UCSD-AML1 (cell line): ENCODE measurements around the gene ENTPD3.

Experiments used
- DNase-seq: peaks from one replicate; lab custom pipeline; 2025; ENCODE audit not compliant: unreplicated experiment; lab: John Stamatoyannopoulos, UW

ENTPD3 gene

GRCh38 chr3:40398346-40398745, 11.4 kb downstream of the ENTPD3 start:
- no peak for DNase-seq

- DNase-seq: no peak
These were observed 17.7 kb downstream of the ENTPD3 start for GRCh38 chr3:40404591-40405198.

- no peak for DNase-seq
These were observed 20.0 kb downstream of the ENTPD3 start for GRCh38 chr3:40407007-40407406.

- DNase-seq: no peak
These were observed 20.6 kb downstream of the ENTPD3 start for GRCh38 chr3:40407611-40408010.

GRCh38 chr3:40414270-40414669, 27.3 kb downstream of the ENTPD3 start:
- no peak for DNase-seq

GRCh38 chr3:40417845-40418543, 31.0 kb downstream of the ENTPD3 start:
- DNase-seq: no peak

GRCh38 chr3:40422861-40423260, 35.9 kb downstream of the ENTPD3 start:
- no peak for DNase-seq

GRCh38 chr3:40427045-40427669, 40.2 kb downstream of the ENTPD3 start:
- no peak for DNase-seq

- no peak for DNase-seq
These were observed 45.8 kb downstream of the ENTPD3 start for GRCh38 chr3:40432793-40433192.

- DNase-seq: no peak
These were observed 50.9 kb downstream of the ENTPD3 start for GRCh38 chr3:40437889-40438288.

GRCh38 chr3:40445062-40445461, 58.1 kb downstream of the ENTPD3 start:
- DNase-seq: no peak

GRCh38 chr3:40445880-40446279, 58.9 kb downstream of the ENTPD3 start:
- DNase-seq: no peak

- DNase-seq: no peak
These were observed 63.5 kb downstream of the ENTPD3 start for GRCh38 chr3:40450438-40450837.

GRCh38 chr3:40451551-40451950, 64.6 kb downstream of the ENTPD3 start:
- DNase-seq: no peak

- DNase-seq: no peak
These were observed 65.1 kb downstream of the ENTPD3 start for GRCh38 chr3:40452057-40452456.

- DNase-seq: no peak
These were observed 65.5 kb downstream of the ENTPD3 start for GRCh38 chr3:40452562-40452875.

- peak; percentile 97 for DNase-seq
These were observed 66.1 kb downstream of the ENTPD3 start for GRCh38 chr3:40452876-40453730.

GRCh38 chr3:40453933-40454332, 66.9 kb downstream of the ENTPD3 start:
- no peak for DNase-seq

- DNase-seq: no peak
These were observed 68.3 kb downstream of the ENTPD3 start for GRCh38 chr3:40455328-40455727.

GRCh38 chr3:40456279-40456939, 69.4 kb downstream of the ENTPD3 start:
- DNase-seq: no peak
